Measurements from ENCODE around the gene SLC12A6. TPM values are rescaled to one million over a fixed set of nuclear protein-coding genes. Genes with fewer than 3 reads are reported as not detected.
A peak's percentile ranks its signal among the peaks of the same experiment; 100 is the strongest.

Gene SLC12A6
- total and polyA plus RNA-seq, 2 of the 13 experiments (the other 11 are each of a cell fraction or from before 2014, with no cell fraction given), result 15.2 to 30.1 TPM

- no peak overlapping the region for H3K4me3 ChIP-seq (replicated peaks in 1 of 3; ENCODE audit: insufficient read depth in 1 of 3, low read depth in 2 of 3, low read length in 3 of 3)
- no peak overlapping the region for H2AFZ ChIP-seq (ENCODE audit: low read length)
- 0 out of 5 replicates have a peak, but pooled peaks cover 0 to 5% of the 10 kb centered on the region in 2 experiments for H3K36me3 ChIP-seq (replicated peaks in 1 of 2; ENCODE audit: control insufficient read depth in 1 of 2, insufficient read depth in 2 of 2, low read length in 2 of 2)
- intact Hi-C loops (cut with micrococcal nuclease; ENCODE audit: unreplicated experiment), result no loop called here
- no peaks in the 10 kb centered on the region for H4K20me1 ChIP-seq (ENCODE audit: insufficient read depth, low read length)
- no peaks in the 10 kb centered on the region for H3K79me2 ChIP-seq (ENCODE audit: insufficient read depth, low read length)
- no peak overlapping the region for H3K9ac ChIP-seq (ENCODE audit: insufficient read depth, low read depth, low read length)
- H3K27ac ChIP-seq (ENCODE audit: extremely low read length, insufficient read depth, low read length), result no peak overlapping the region
- FAIRE-seq (no peak), ATAC-seq (no peak), DNase-seq (ENCODE audit: low spot score) (peak; percentile 3)
- H3K4me1 ChIP-seq (ENCODE audit: insufficient read depth, low read length), result no peaks in the 10 kb centered on the region
- H3K4me2 ChIP-seq (ENCODE audit: low read depth, low read length), result no peak overlapping the region
- no peaks in the 10 kb centered on the region for H3K27me3 ChIP-seq (ENCODE audit: control insufficient read depth in 1 of 2, insufficient read depth in 2 of 2, low read length in 2 of 2)
- CTCF ChIA-PET (ENCODE audit: low intra/inter-chr PET ratio, low total read pairs), result no interaction called here
- 91% methylated on average over 3 of the region's 3 CpGs for WGBS (ENCODE audit: low lambda C conversion rate)
- no TSS peak for BruUV-seq (replicated peaks)
- no peaks in the 10 kb centered on the region for H3K9me3 ChIP-seq (ENCODE audit: low read length)
- 0 out of 2 replicates have a peak, but pooled peaks have one; percentile 14 for TF ChIP-seq FOSL2 (CRISPR knock-in tag; IDR thresholded peaks at IDR 0.05)
- TF ChIP-seq ZSCAN30 (CRISPR knock-in tag; IDR thresholded peaks at IDR 0.05), result no peak
- POLR2A ChIA-PET, result no interaction called here
- in situ Hi-C loops (cut with HindIII; ENCODE audit: extremely low pct_ligation_motif_present, low pct_unique_long_range_greater_than_20kb), result no loop called here
Measured at GRCh38 chr15:34271493-34271892, 66.1 kb downstream of the SLC12A6 start.

- no peak overlapping the region for H2AFZ ChIP-seq (ENCODE audit: low read length)
Measured at GRCh38 chr15:34266751-34267150, 70.8 kb downstream of the SLC12A6 start.

More at GRCh38 chr15:34266751-34267150, 70.8 kb downstream of the SLC12A6 start:
- no peak overlapping the region for H3K4me3 ChIP-seq (replicated peaks in 1 of 3; ENCODE audit: insufficient read depth in 1 of 3, low read depth in 2 of 3, low read length in 3 of 3)
- FAIRE-seq (no peak), ATAC-seq (no peak), DNase-seq (ENCODE audit: low spot score) (no peak)
- no peaks in the 10 kb centered on the region for H3K79me2 ChIP-seq (ENCODE audit: insufficient read depth, low read length)
- ChIA-PET POLR2A (no interaction called here), CTCF (ENCODE audit: low intra/inter-chr PET ratio, low total read pairs) (no interaction called here)
- no peak overlapping the region for H3K4me2 ChIP-seq (ENCODE audit: low read depth, low read length)
- H4K20me1 ChIP-seq (ENCODE audit: insufficient read depth, low read length), result no peaks in the 10 kb centered on the region
- no peak overlapping the region for H3K27ac ChIP-seq (ENCODE audit: extremely low read length, insufficient read depth, low read length)
- H3K9ac ChIP-seq (ENCODE audit: insufficient read depth, low read depth, low read length), result no peak overlapping the region
- peaks cover 0 to 1% of the 10 kb centered on the region in 2 experiments; a peak in 1 of 5 replicates for H3K36me3 ChIP-seq (replicated peaks in 1 of 2; ENCODE audit: control insufficient read depth in 1 of 2, insufficient read depth in 2 of 2, low read length in 2 of 2)
- intact Hi-C loops (cut with micrococcal nuclease; ENCODE audit: unreplicated experiment), result no loop called here
- TF ChIP-seq ZNF431 (CRISPR knock-in tag; IDR thresholded peaks at IDR 0.05; ENCODE audit: borderline replicate concordance, low read depth) (no peak), ZNF468 (CRISPR knock-in tag; IDR thresholded peaks at IDR 0.05) (no peak), SRSF4 (IDR thresholded peaks at IDR 0.05; ENCODE audit: low read depth, low read length, poor library complexity, severe bottlenecking) (no peak), ZMAT3 (CRISPR knock-in tag; conservative IDR thresholded peaks at IDR 0.05) (no peak), ZSCAN21 (CRISPR knock-in tag; IDR thresholded peaks at IDR 0.05; ENCODE audit: borderline replicate concordance) (no peak), ZNF558 (CRISPR knock-in tag; IDR thresholded peaks at IDR 0.05; ENCODE audit: borderline replicate concordance) (no peak), DDIT3 (CRISPR knock-in tag; IDR thresholded peaks at IDR 0.05) (no peak)
- in situ Hi-C loops (cut with HindIII; ENCODE audit: extremely low pct_ligation_motif_present, low pct_unique_long_range_greater_than_20kb), result no loop called here
- BruUV-seq (replicated peaks), result no TSS peak
- no peaks in the 10 kb centered on the region for H3K9me3 ChIP-seq (ENCODE audit: low read length)
- no peaks in the 10 kb centered on the region for H3K4me1 ChIP-seq (ENCODE audit: insufficient read depth, low read length)
- no peaks in the 10 kb centered on the region for H3K27me3 ChIP-seq (ENCODE audit: control insufficient read depth in 1 of 2, insufficient read depth in 2 of 2, low read length in 2 of 2)

Data from HepG2 (cell line).